ENCODE measurements around the gene MVK.

DNA sequence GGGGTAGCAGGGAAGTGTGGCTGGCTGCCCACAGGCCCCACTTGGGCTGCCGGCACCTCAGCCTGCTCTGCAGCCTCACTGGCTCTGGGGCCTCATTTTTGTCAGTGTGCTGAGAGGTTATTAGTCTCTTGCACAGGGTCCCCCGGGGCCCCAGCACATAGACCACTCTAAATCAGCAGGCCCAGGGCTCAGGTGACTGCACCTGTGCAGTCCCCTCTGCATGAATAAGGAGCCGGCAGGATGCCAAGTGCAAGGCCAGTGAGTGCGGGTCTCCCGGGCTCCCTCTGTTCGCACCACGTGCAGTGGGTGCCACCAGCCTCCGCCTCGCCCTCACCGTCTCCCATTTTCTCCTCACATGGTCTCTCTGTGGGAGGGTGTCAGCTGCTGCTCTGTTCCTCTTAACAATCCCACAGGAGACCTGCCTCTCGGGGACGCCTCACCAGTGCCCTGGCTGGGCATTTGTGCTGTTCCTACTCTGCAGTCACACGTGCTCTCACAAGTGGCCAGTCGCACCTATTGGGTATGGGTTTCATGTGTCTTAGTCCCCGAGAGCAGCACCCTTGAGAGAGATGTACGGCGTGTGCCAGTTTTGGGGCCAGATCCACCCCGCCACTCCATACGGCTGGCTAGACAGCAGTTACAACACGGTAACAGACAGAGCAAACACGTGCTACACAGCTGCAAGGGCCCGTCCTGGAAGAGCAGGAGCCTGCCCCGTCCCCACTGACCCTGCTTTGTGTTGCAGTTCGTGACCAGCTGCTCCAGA is 40.7 kb upstream of the MVK start:
- TF ChIP-seq, protein P1, sequence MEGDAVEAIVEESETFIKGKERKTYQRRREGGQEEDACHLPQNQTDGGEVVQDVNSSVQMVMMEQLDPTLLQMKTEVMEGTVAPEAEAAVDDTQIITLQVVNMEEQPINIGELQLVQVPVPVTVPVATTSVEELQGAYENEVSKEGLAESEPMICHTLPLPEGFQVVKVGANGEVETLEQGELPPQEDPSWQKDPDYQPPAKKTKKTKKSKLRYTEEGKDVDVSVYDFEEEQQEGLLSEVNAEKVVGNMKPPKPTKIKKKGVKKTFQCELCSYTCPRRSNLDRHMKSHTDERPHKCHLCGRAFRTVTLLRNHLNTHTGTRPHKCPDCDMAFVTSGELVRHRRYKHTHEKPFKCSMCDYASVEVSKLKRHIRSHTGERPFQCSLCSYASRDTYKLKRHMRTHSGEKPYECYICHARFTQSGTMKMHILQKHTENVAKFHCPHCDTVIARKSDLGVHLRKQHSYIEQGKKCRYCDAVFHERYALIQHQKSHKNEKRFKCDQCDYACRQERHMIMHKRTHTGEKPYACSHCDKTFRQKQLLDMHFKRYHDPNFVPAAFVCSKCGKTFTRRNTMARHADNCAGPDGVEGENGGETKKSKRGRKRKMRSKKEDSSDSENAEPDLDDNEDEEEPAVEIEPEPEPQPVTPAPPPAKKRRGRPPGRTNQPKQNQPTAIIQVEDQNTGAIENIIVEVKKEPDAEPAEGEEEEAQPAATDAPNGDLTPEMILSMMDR (IDR thresholded peaks at IDR 0.05; ENCODE audit: low read depth, low read length) = no peak
- TF ChIP-seq POLR2A (IDR thresholded peaks at IDR 0.05; ENCODE audit: extremely low read depth, insufficient read length) = no peak

Data from NB4 (cell line).